GM19193 (cell line): Measurements from ENCODE around the gene MAST4.

Experiments
- POLR2A ChIP-seq: IDR thresholded peaks from 4 replicates; pipeline ENCODE4 v1.6.1; 2011; ENCODE audit not compliant: insufficient read depth, insufficient read length; ENCODE audit errors: extremely low read depth

MAST4 gene

DNA sequence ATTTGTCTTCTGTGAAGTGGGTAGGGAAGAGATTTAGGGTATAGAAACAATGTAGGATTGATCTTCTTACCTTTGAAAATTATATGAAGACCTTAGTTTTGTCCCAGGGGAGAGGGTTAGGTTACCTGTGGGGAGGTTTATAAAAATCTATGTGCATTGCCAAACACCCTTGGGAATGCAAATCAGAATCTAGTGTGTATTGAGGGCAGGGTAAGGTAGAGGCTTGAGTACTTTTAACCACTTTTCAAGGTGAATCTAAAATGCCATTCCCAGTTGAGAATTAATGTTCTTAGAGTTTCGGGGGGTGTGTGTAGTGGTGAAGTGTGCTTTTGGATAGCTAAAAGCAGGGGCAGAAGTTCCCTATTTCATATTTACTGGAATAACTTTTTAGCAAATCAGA is 312.0 kb downstream of the MAST4 start:
- TF ChIP-seq POLR2A = no peak

GRCh38 chr5:66909364-66909763 is 313.2 kb downstream of the MAST4 start:
- no peak for TF ChIP-seq POLR2A

- TF ChIP-seq POLR2A = no peak
Observed at GRCh38 chr5:66912787-66913186, 316.6 kb downstream of the MAST4 start.

DNA sequence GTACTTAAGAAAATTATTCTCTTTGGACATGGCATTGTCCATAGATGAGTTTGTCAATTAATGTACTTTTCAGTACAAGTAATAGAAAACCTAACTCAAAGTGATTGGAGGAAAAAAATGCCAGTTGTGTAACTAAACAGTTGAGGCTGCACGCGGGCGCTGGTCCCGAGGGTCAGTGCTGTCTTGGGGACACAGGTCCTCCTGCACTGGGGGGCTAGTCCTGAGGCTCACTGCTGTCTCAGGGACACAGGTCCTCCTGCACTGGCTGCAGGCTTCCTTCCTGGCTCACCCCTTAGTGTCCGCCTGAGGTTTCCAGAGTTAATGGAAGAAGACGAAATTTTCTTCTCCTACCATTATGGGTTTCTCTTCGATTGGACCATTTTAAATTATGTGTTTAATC is 319.3 kb downstream of the MAST4 start:
- no peak for TF ChIP-seq POLR2A

GRCh38 chr5:66922881-66923280 is 326.7 kb downstream of the MAST4 start:
- TF ChIP-seq POLR2A = no peak

DNA sequence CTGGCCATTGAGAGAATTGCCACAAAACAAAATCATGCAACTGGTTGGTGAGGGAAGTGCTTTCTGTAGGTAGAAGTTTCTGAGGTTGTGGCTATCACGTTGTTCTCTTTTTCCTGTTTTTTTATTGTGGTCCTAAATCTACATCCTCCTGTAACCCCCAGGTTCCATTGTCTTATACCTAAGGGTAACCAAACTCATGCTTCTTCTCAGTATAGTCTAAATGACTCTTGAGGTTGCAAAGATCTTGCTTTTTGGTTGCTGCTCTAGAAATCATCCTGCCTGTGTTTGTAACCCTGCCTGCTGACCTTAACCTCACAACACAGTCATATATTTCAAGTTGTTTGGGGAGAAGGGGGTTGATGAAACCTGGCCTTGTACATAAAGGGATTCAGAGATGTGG is 327.3 kb downstream of the MAST4 start:
- TF ChIP-seq POLR2A = no peak

- no peak for TF ChIP-seq POLR2A
Observed at GRCh38 chr5:66923922-66924321, 327.7 kb downstream of the MAST4 start.

DNA sequence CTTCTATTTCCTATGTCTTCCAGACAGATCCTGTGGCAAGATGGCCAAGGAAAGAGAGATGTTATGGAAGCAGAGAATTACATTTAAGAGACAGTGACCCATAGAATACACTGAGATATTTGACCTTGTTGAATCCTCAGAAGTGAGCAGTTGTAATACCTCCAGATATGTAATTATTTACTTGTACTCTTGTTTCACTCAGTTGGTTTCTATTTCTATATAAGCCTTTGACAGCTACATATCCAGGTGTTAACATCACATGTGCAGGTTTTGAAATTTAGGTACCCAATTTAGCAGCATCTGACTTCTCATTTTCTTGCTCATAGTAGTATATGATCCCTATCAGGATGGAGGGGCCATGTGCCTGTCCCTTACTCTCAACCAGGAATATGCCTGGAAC is 330.9 kb downstream of the MAST4 start:
- TF ChIP-seq POLR2A = no peak

DNA sequence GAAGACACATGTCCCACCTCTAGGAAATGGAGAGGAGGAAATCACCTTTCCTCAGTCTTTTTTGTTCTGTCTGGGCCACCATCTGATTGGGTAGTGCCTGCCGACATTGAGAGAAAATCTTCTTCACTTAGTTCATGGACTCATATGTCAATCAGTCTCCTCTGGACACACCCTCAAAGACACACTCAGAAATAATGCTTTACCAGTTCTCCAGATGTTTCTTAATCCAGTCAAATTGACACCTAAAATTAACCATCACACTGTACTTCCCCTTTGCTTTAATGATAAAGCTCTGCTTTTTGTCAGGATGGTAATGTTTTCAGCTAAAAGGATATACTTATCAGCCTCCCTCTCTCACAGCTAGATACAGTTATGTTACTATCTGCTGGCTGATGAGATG is 333.1 kb downstream of the MAST4 start:
- no peak for TF ChIP-seq POLR2A

GRCh38 chr5:66929995-66930394 is 333.8 kb downstream of the MAST4 start:
- no peak for TF ChIP-seq POLR2A

DNA sequence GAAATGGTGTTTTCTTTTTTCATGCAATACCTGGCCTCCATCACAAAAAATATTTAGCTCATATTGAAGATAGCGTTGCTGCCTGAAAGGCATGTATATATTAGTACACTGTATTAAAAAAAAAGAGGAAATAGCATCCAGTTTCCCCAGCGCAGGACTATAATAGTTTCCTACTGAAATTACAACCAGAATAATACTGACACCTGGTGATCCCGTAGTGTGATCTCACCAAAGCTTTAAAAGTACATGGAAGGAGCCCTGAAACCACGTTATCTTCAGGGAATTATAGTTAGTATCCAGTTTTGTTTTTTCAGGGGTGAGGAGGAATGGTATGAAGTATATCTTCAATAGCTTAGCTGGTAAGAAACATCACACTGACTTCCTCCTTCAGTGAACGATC is 335.5 kb downstream of the MAST4 start:
- TF ChIP-seq POLR2A = no peak

DNA sequence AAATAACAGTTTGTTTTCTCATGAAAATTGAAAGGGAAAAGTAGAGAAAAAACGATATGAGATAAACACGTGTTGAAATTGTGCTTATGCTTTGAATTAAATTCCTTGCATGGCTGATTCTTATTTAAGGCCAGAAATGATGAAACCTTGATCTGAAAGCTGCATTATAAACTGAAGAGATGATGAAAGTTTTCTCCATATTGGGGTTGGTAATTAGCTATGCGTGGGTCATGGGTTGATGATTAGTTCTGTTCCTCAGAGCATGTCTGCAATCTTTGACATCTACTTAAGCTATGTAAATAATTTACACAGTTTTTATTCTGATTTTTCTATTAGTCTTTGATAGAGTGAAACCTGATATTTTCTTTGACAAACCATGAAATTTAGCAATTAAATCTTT is 336.3 kb downstream of the MAST4 start:
- no peak for TF ChIP-seq POLR2A

DNA sequence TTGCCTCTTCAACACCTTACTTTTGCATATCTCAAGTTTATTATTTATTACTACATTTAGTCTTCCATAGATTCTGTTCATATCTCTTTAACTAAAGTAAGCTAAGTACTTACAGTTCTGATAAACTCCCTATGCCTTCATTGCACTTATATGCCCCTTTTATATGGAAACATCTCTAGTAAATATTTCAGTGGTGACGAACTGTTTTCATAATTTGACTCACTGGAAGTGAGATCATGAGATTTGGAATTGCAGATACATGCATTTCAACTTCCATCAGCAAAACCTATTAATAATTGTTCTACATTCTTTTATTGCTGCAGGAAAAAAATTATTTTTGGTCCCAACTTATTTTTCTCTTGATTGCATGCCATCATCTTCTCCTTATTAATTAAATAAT is 336.9 kb downstream of the MAST4 start:
- TF ChIP-seq POLR2A = no peak

- no peak for TF ChIP-seq POLR2A
Observed at GRCh38 chr5:66939094-66939493, 342.9 kb downstream of the MAST4 start.

DNA sequence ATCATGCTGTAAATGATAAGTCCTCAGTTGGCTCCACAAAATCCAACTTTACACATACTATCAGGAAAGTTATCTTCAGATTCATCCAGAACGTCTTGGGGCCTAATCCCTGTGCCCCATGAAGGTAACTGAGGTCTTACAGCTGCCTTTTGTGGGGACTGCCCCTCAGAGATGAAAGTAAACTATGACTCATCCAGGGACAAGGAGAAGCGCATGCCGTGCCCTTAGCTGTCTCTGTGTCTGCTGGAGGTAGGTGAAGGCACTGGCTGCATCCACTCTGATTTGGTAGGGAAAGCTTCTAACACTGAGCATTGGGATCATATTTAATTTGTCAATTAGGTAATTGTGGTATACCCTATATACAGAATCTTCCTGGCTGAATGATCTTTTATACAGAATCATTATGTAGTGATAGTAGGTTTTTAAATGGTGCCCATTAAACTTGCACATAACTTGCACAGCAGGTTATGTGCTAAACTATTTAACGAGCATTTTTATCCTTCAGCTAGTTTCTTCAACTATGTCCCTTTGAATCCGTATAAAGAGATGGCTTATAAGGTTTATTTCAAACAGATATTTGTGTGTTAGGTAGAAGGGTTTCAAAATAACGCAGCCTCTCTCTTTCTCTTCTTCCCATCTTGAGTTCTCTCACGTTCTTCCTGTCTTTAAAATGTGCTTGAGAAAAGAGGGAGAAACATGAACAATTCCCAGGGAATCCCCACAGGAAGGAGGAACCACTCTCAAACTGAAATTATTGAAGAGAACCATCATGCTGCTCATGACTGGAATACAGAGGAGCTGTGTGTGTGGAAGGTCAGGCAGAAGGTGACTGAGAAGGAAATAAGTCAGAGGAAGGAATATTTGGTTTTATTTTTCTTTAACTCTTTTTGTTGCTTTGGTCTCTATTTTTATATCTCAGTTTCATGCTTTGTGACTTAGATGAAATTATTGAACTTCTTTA is 349.5 kb downstream of the MAST4 start:
- TF ChIP-seq POLR2A = no peak

GRCh38 chr5:66947458-66947857 is 351.3 kb downstream of the MAST4 start:
- TF ChIP-seq POLR2A = no peak

GRCh38 chr5:66949066-66949465 is 352.9 kb downstream of the MAST4 start:
- TF ChIP-seq POLR2A = no peak

DNA sequence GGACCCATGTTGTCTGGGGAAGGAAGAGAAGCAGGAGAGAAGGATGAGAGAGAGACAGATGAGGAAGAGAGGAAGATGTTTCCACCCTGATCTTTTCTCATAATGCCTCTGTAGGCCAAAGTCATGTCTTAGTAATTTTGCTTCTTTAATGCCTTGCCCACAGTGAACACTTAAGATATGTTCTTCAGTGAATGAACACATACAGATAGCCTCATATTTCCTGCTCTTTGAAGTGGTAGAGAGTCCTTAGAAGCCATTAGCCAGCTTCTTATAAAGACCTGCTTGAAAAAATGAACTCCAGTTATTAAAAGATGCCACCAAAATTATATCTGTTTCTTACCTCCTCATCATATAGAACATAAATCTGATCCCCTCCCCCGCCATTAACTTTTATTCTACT is 356.0 kb downstream of the MAST4 start:
- no peak for TF ChIP-seq POLR2A

DNA sequence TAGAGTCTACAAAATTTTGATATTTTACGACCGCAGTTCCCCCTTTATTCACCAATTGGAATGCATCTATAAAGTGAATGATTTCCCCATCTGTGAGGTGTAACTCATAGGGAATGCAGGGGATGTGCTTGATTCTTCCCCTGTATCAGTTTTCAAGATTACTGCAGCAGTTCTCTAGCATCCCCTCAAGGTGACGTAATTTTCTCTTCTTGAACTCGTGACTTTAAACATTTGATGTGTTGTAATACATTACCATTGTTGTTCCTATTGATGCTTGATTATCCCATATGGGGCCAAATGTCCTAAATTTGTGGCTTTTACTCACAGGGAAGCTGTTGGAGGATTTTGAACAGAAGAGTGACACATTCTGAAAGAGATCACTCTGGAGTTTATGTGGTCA is 360.2 kb downstream of the MAST4 start:
- TF ChIP-seq POLR2A = no peak
